SH-SY5Y (cell line): ENCODE measurements around the gene BZW2.

Source experiments
- GATA2 ChIP-seq: IDR thresholded peaks from 2 replicates; pipeline ENCODE4 v1.6.1; 2011; ENCODE audit warnings: mild to moderate bottlenecking, low read depth, low read length
- GATA3 ChIP-seq: IDR thresholded peaks from 2 replicates; pipeline ENCODE4 v1.6.1; 2011; ENCODE audit warnings: low read depth, mild to moderate bottlenecking, low read length, moderate library complexity

- TF ChIP-seq GATA2 (no peak), GATA3 (no peak)
These were observed 107.3 kb downstream of the BZW2 start, which contains the start of gene TSPAN13 for GRCh38 chr7:16753102-16753931.
